Thymus (tissue), 11 donors: ENCODE data around the gene ATP1A4. TPM values are rescaled to one million over a fixed set of nuclear protein-coding genes. Genes with fewer than 3 reads are reported as not detected.
A peak's percentile ranks its signal among the peaks of the same experiment; 100 is the strongest.

Experiments used
- DNase-seq, 9 donors: peaks; one replicate each; pipeline ENCODE4 v3.0.0-alpha.2; 2013; ENCODE audit warnings: low spot score in 9 of 9, low read depth in 6 of 9, missing footprints in 1 of 9
- H3K27ac ChIP-seq, 2 donors: one replicate each; pipeline ENCODE4 v1.5.1; 2013; ENCODE audit warnings: control low read depth in 1 of 2, low read depth in 1 of 2, low read length in 1 of 2, mild to moderate bottlenecking in 1 of 2, moderate library complexity in 1 of 2
- H3K27me3 ChIP-seq, 2 donors: one replicate each; pipeline ENCODE4 v1.5.1; 2013; ENCODE audit warnings: low read length in 1 of 2; ENCODE audit not compliant: control insufficient read depth in 2 of 2, insufficient read depth in 1 of 2
- H3K36me3 ChIP-seq, 2 donors: one replicate each; pipeline ENCODE4 v1.5.1; 2013; ENCODE audit warnings: low read length in 1 of 2, mild to moderate bottlenecking in 1 of 2, moderate library complexity in 1 of 2; ENCODE audit not compliant: control insufficient read depth in 2 of 2, insufficient read depth in 2 of 2
- H3K4me1 ChIP-seq, 2 donors: one replicate each; pipeline ENCODE4 v1.5.1; 2013; ENCODE audit warnings: low read length in 2 of 2; ENCODE audit not compliant: control insufficient read depth in 2 of 2, insufficient read depth in 2 of 2
- H3K4me3 ChIP-seq, 2 donors: one replicate each; pipeline ENCODE4 v1.5.1; 2013; ENCODE audit warnings: low read length in 2 of 2, control low read depth in 1 of 2, mild to moderate bottlenecking in 1 of 2
- H3K9me3 ChIP-seq, 2 donors: one replicate each; pipeline ENCODE4 v1.5.1; 2013; ENCODE audit warnings: low read length in 1 of 2, mild to moderate bottlenecking in 1 of 2; ENCODE audit not compliant: control insufficient read depth in 2 of 2, insufficient read depth in 1 of 2
- WGBS: extraction: QIAGEN DNeasy Blood & Tissue Kit; methylation state at CpG from one replicate; pipeline ENCODE4 v1.1.7; 2013; 5-methylcytosine and 5-hydroxymethylcytosine counted together
- polyA plus RNA-seq: library from polyadenylated mRNA; stranded (reverse); fragments of 200-250 nt; gene quantifications from one replicate; pipeline ENCODE4 v1.2.3, GENCODE V29; 2013
- total RNA-seq: library from RNA; stranded (reverse); fragments of 120-200 nt; gene quantifications from one replicate; pipeline ENCODE4 v1.2.4, GENCODE V29; 2013
- donor health status: healthy.

The ATP1A4 gene
- total and polyA plus RNA-seq, 2 donors: 0.28 to 0.62 TPM

GRCh38 chr1:160187407-160187806, 36.0 kb downstream of the ATP1A4 start:
- H3K27me3 ChIP-seq: no peaks in the 10 kb centered on the region
- WGBS: 92% methylated on average over 7 of the region's 7 CpGs

GRCh38 chr1:160188341-160188740, 36.9 kb downstream of the ATP1A4 start:
- 92% methylated on average over 7 of the region's 7 CpGs for WGBS
- Histone ChIP-seq H3K4me3 (no peak overlapping the region), H3K27ac (no peak overlapping the region), H3K9me3 (no peaks in the 10 kb centered on the region), H3K36me3 (no peaks in the 10 kb centered on the region), H3K27me3 (no peaks in the 10 kb centered on the region), H3K4me1 (peaks cover 0 to 2% of the 10 kb centered on the region in 2 donors)
- DNase-seq: no peak

More at GRCh38 chr1:160187407-160187806, 36.0 kb downstream of the ATP1A4 start:
- Histone ChIP-seq H3K4me1 (no peaks in the 10 kb centered on the region), H3K9me3 (no peaks in the 10 kb centered on the region), H3K27ac (no peak overlapping the region), H3K36me3 (no peaks in the 10 kb centered on the region), H3K4me3 (no peak overlapping the region)
- DNase-seq: no peak

- Histone ChIP-seq H3K4me3 (no peak within 1 kb of the TSS), H3K27me3 (no peaks in the 10 kb centered on the region), H3K4me1 (peaks cover 0 to 3% of the 10 kb centered on the region in 2 donors), H3K36me3 (no peaks in the 10 kb centered on the region), H3K27ac (no peak within 1 kb of the TSS), H3K9me3 (no peaks in the 10 kb centered on the region)
- no peak for DNase-seq
- WGBS: 93% methylated on average over 15 of the region's 15 CpGs
These were observed 38.5 kb downstream of the ATP1A4 start, which contains the start of gene CASQ1 for GRCh38 chr1:160189649-160190625. TSS of gene CASQ1 (plus strand) at chr1:160190575. CDS start at chr1:160190752, 177 bp downstream.

- no peak for DNase-seq
- no peak overlapping the region for H3K4me3 ChIP-seq
- H3K4me1 ChIP-seq: peaks cover 0 to 3% of the 10 kb centered on the region in 2 donors
- no peaks in the 10 kb centered on the region for H3K9me3 ChIP-seq
- WGBS: 98% methylated on average over 3 of the region's 3 CpGs
- H3K27me3 ChIP-seq: no peaks in the 10 kb centered on the region
- peak overlapping the region in 1 of 2 donors; percentile 3 for H3K27ac ChIP-seq
- H3K36me3 ChIP-seq: no peaks in the 10 kb centered on the region
These were observed 40.4 kb downstream of the ATP1A4 start for GRCh38 chr1:160191756-160192155.

GRCh38 chr1:160192234-160192633, 40.8 kb downstream of the ATP1A4 start:
- H3K27ac ChIP-seq: peak overlapping the region in 1 of 2 donors; percentile 3
- peaks cover 0 to 3% of the 10 kb centered on the region in 2 donors for H3K4me1 ChIP-seq
- H3K27me3 ChIP-seq: no peaks in the 10 kb centered on the region
- no peaks in the 10 kb centered on the region for H3K36me3 ChIP-seq
- no peak overlapping the region for H3K4me3 ChIP-seq
- no peaks in the 10 kb centered on the region for H3K9me3 ChIP-seq
- DNase-seq: no peak

GRCh38 chr1:160193091-160193819, 41.9 kb downstream of the ATP1A4 start:
- no peak overlapping the region for H3K4me3 ChIP-seq
- no peaks in the 10 kb centered on the region for H3K36me3 ChIP-seq
- peak in 8 of 9 donors; percentile 38 to 74 (median 58) for DNase-seq
- no peak overlapping the region for H3K27ac ChIP-seq
- no peaks in the 10 kb centered on the region for H3K27me3 ChIP-seq
- H3K9me3 ChIP-seq: no peaks in the 10 kb centered on the region
- peaks cover 0 to 3% of the 10 kb centered on the region in 2 donors for H3K4me1 ChIP-seq
- 44% methylated on average over 16 of the region's 16 CpGs for WGBS

GRCh38 chr1:160193832-160194736, 42.7 kb downstream of the ATP1A4 start:
- H3K4me1 ChIP-seq: peaks cover 0 to 3% of the 10 kb centered on the region in 2 donors
- no peaks in the 10 kb centered on the region for H3K9me3 ChIP-seq
- no peak overlapping the region for H3K27ac ChIP-seq
- no peaks in the 10 kb centered on the region for H3K36me3 ChIP-seq
- no peak overlapping the region for H3K4me3 ChIP-seq
- no peak for DNase-seq
- WGBS: 96% methylated on average over 9 of the region's 9 CpGs
- H3K27me3 ChIP-seq: no peaks in the 10 kb centered on the region

- 91% methylated on average over 2 of the region's 2 CpGs for WGBS
These were observed 43.3 kb downstream of the ATP1A4 start for GRCh38 chr1:160194737-160195059.

More at GRCh38 chr1:160194737-160195059, 43.3 kb downstream of the ATP1A4 start:
- no peak for DNase-seq
- peaks cover 0 to 3% of the 10 kb centered on the region in 2 donors for H3K4me1 ChIP-seq
- no peaks in the 10 kb centered on the region for H3K27me3 ChIP-seq
- no peak overlapping the region for H3K4me3 ChIP-seq
- no peaks in the 10 kb centered on the region for H3K36me3 ChIP-seq
- no peak overlapping the region for H3K27ac ChIP-seq
- H3K9me3 ChIP-seq: no peaks in the 10 kb centered on the region
